GM21786 (cell line): ENCODE measurements around the gene ADRB1.

ENCODE experiments used
- ATAC-seq: cut with Tn5 transposase; IDR thresholded peaks from one replicate; pipeline ENCODE4 v1.9.1; 2021; ENCODE audit not compliant: unreplicated experiment

ADRB1 gene

GRCh38 chr10:114043532-114044246 is at the start of gene ADRB1:
ADRB1 (plus strand) TSS chr10:114043866; CDS start chr10:114044133, 267 bp downstream.
- peak; percentile 54 for ATAC-seq

- no peak for ATAC-seq
Measured at GRCh38 chr10:113995201-113995600, 48.5 kb upstream of the ADRB1 start.

- ATAC-seq = no peak
Measured at GRCh38 chr10:113997428-113997827, 46.2 kb upstream of the ADRB1 start.

- ATAC-seq = no peak
Measured at GRCh38 chr10:113999531-113999930, 44.1 kb upstream of the ADRB1 start.

GRCh38 chr10:114000457-114001010 is 43.1 kb upstream of the ADRB1 start:
- no peak for ATAC-seq

- ATAC-seq = no peak
Measured at GRCh38 chr10:114002422-114002821, 41.2 kb upstream of the ADRB1 start.

- no peak for ATAC-seq
Measured at GRCh38 chr10:114003161-114003941, 40.3 kb upstream of the ADRB1 start.

- no peak for ATAC-seq
Measured at GRCh38 chr10:114009281-114009996, 34.2 kb upstream of the ADRB1 start.

GRCh38 chr10:114010316-114010715 is 33.4 kb upstream of the ADRB1 start:
- no peak for ATAC-seq

GRCh38 chr10:114012650-114013049 is 31.0 kb upstream of the ADRB1 start:
- no peak for ATAC-seq

GRCh38 chr10:114015708-114016107 is 28.0 kb upstream of the ADRB1 start:
- ATAC-seq = no peak

- ATAC-seq = no peak
Measured at GRCh38 chr10:114017271-114017670, 26.4 kb upstream of the ADRB1 start.

GRCh38 chr10:114017873-114018272 is 25.8 kb upstream of the ADRB1 start:
- ATAC-seq = no peak

- ATAC-seq = no peak
Measured at GRCh38 chr10:114019226-114019625, 24.4 kb upstream of the ADRB1 start.

- ATAC-seq = no peak
Measured at GRCh38 chr10:114021154-114021553, 22.5 kb upstream of the ADRB1 start.

- no peak for ATAC-seq
Measured at GRCh38 chr10:114021717-114022680, 21.7 kb upstream of the ADRB1 start.

GRCh38 chr10:114022766-114023597 is 20.7 kb upstream of the ADRB1 start:
- no peak for ATAC-seq

- ATAC-seq = peak; percentile 75
Measured at GRCh38 chr10:114024876-114025610, 18.6 kb upstream of the ADRB1 start.
